ENCODE data around the gene KRTAP5-3. TPM values are rescaled to one million over a fixed set of nuclear protein-coding genes. Genes with fewer than 3 reads are reported as not detected.

The KRTAP5-3 gene
- total and polyA plus RNA-seq, 2 of the 13 experiments (the other 11 are each of a cell fraction or from before 2014, with no cell fraction given) = not detected

GRCh38 chr11:1652771-1653540, 44.7 kb upstream of the KRTAP5-3 start (continued):
- peak; percentile 52; the same call in 1 of the 2 replicates for TF ChIP-seq ZNF580 (CRISPR knock-in tag; IDR thresholded peaks at IDR 0.05; ENCODE audit: borderline replicate concordance, low read depth)
- TF ChIP-seq PAWR (CRISPR knock-in tag; IDR thresholded peaks at IDR 0.05; ENCODE audit: borderline replicate concordance) = no peak
- TF ChIP-seq KDM2A (CRISPR knock-in tag; IDR thresholded peaks at IDR 0.05; ENCODE audit: borderline replicate concordance, low read depth) = peak; percentile 84
- no peak for TF ChIP-seq PTBP1 (IDR thresholded peaks at IDR 0.05; ENCODE audit: low read depth, low read length, poor library complexity, severe bottlenecking)
- TF ChIP-seq HES4 (CRISPR knock-in tag; IDR thresholded peaks at IDR 0.05; ENCODE audit: borderline replicate concordance) = no peak
- no peak for TF ChIP-seq RFX1 (IDR thresholded peaks at IDR 0.05)
- TF ChIP-seq HMGA1 (CRISPR knock-in tag; conservative IDR thresholded peaks at IDR 0.05) = no peak
- TF ChIP-seq SRSF4 (IDR thresholded peaks at IDR 0.05; ENCODE audit: low read depth, low read length, poor library complexity, severe bottlenecking) = no peak
- TF ChIP-seq NFE2 (CRISPR knock-in tag; IDR thresholded peaks at IDR 0.05) = no peak
- no peak for TF ChIP-seq ZSCAN5A (CRISPR knock-in tag; IDR thresholded peaks at IDR 0.05; ENCODE audit: borderline replicate concordance)
- TF ChIP-seq POLR2A (IDR thresholded peaks at IDR 0.05; ENCODE audit: insufficient read depth in 1 of 2, low read depth in 2 of 2, low read length in 2 of 2) = no peak
- no peak for TF ChIP-seq RFX5 (IDR thresholded peaks at IDR 0.05; ENCODE audit: low read depth, low read length)
- no peak for TF ChIP-seq ZNF720 (CRISPR knock-in tag; IDR thresholded peaks at IDR 0.05)
- no peak for TF ChIP-seq ZNF670 (CRISPR knock-in tag; IDR thresholded peaks at IDR 0.05; ENCODE audit: borderline replicate concordance)
- TF ChIP-seq REST (IDR thresholded peaks at IDR 0.05; ENCODE audit: borderline replicate concordance in 1 of 2, low read depth in 1 of 2, low read length in 2 of 2) = no peak
- TF ChIP-seq ZNF549 (CRISPR knock-in tag; IDR thresholded peaks at IDR 0.05) = no peak
- TF ChIP-seq SMAD3 (CRISPR knock-in tag; IDR thresholded peaks at IDR 0.05) = no peak
- TF ChIP-seq TMF1 (CRISPR knock-in tag; IDR thresholded peaks at IDR 0.05; ENCODE audit: low read depth) = 0 out of 2 replicates have a peak, but pooled peaks have one; percentile 53
- TF ChIP-seq ZNF501 (CRISPR knock-in tag; IDR thresholded peaks at IDR 0.05) = peak; percentile 80
- no peak for TF ChIP-seq ZNF737 (CRISPR knock-in tag; IDR thresholded peaks at IDR 0.05; ENCODE audit: borderline replicate concordance)
- no peak for TF ChIP-seq MAF1 (CRISPR knock-in tag; IDR thresholded peaks at IDR 0.05; ENCODE audit: borderline replicate concordance)
- no peak for TF ChIP-seq BCL6 (CRISPR knock-in tag; IDR thresholded peaks at IDR 0.05)
- no peak for TF ChIP-seq ZC3H4 (CRISPR knock-in tag; IDR thresholded peaks at IDR 0.05; ENCODE audit: borderline replicate concordance)
- no peak for TF ChIP-seq PHF20 (CRISPR knock-in tag; IDR thresholded peaks at IDR 0.05)
- TF ChIP-seq NR2F6 (IDR thresholded peaks at IDR 0.05) = no peak
- peak; percentile 8; the same call in 1 of the 2 replicates for TF ChIP-seq NR2F6 (CRISPR knock-in tag; IDR thresholded peaks at IDR 0.05)
- peak; percentile 76; the same call in 1 of the 2 replicates for TF ChIP-seq ZBTB7B (CRISPR knock-in tag; IDR thresholded peaks at IDR 0.05)
- TF ChIP-seq CHD2 (IDR thresholded peaks at IDR 0.05; ENCODE audit: low read depth, low read length) = no peak
